ENCODE measurements around the gene ALG14. TPM values are rescaled to one million over a fixed set of nuclear protein-coding genes. Genes with fewer than 3 reads are reported as not detected.

ALG14 gene
- total RNA-seq, 4 donors from 2014 or later: 1.5 to 4.6 (median 3.2) TPM

- no peaks in the 10 kb centered on the region for H3K36me3 ChIP-seq
- H3K27ac ChIP-seq: no peak overlapping the region
- no peak for DNase-seq
- H3K27me3 ChIP-seq: no peaks in the 10 kb centered on the region
- H3K4me1 ChIP-seq: peaks cover 0 to 3% of the 10 kb centered on the region in 2 donors
- H3K4me3 ChIP-seq (replicated peaks in 1 of 3): no peak overlapping the region
- H3K9me3 ChIP-seq: no peaks in the 10 kb centered on the region
- TF ChIP-seq CTCF (IDR thresholded peaks at IDR 0.05) (no peak), POLR2A (IDR thresholded peaks at IDR 0.05) (no peak)
- intact Hi-C loops (cut with DNase I): no loop called here
Observed at GRCh38 chr1:95028954-95029353, 43.8 kb downstream of the ALG14 start.

- TF ChIP-seq CTCF (IDR thresholded peaks at IDR 0.05) (no peak), POLR2A (IDR thresholded peaks at IDR 0.05) (no peak)
- no peak overlapping the region for H3K27ac ChIP-seq
- peaks cover 10 to 17% of the 10 kb centered on the region in 2 donors for H3K4me1 ChIP-seq
- no peaks in the 10 kb centered on the region for H3K9me3 ChIP-seq
- DNase-seq: no peak
- no peak overlapping the region for H3K4me3 ChIP-seq (replicated peaks in 1 of 3)
- no peaks in the 10 kb centered on the region for H3K27me3 ChIP-seq
- intact Hi-C loops (cut with DNase I): no loop called here
- 92 to 93% methylated on average over 4 of the region's 4 CpGs for WGBS, 2 donors
- H3K36me3 ChIP-seq: no peaks in the 10 kb centered on the region
Observed at GRCh38 chr1:95027046-95027445, 45.7 kb downstream of the ALG14 start.

GRCh38 chr1:95023399-95024043, 49.2 kb downstream of the ALG14 start:
- Histone ChIP-seq H3K36me3 (no peaks in the 10 kb centered on the region), H3K4me3 (replicated peaks in 1 of 3) (no peak overlapping the region), H3K27ac (peak overlapping the region; percentile 17 to 97 (median 83)), H3K9me3 (no peaks in the 10 kb centered on the region), H3K27me3 (no peaks in the 10 kb centered on the region), H3K4me1 (peaks cover 24 to 39% of the 10 kb centered on the region in 2 donors)
- 75 to 88% methylated on average over 3 of the region's 3 CpGs for WGBS, 2 donors
- TF ChIP-seq POLR2A (IDR thresholded peaks at IDR 0.05) (no peak), CTCF (IDR thresholded peaks at IDR 0.05) (no peak)
- intact Hi-C loops (cut with DNase I): no loop called here
- DNase-seq: no peak

GRCh38 chr1:95022644-95022926, 50.2 kb downstream of the ALG14 start:
- Histone ChIP-seq H3K4me3 (replicated peaks in 1 of 3) (no peak overlapping the region), H3K4me1 (peaks cover 24 to 45% of the 10 kb centered on the region in 2 donors), H3K27me3 (no peaks in the 10 kb centered on the region), H3K27ac (peak overlapping the region; percentile 77 to 97 (median 83)), H3K9me3 (no peaks in the 10 kb centered on the region), H3K36me3 (no peaks in the 10 kb centered on the region)
- DNase-seq: no peak
- no peak for TF ChIP-seq CTCF (IDR thresholded peaks at IDR 0.05)
- TF ChIP-seq POLR2A (IDR thresholded peaks at IDR 0.05): no peak
- intact Hi-C loops (cut with DNase I): no loop called here

GRCh38 chr1:95021805-95022643, 50.7 kb downstream of the ALG14 start:
- peak; percentile 43 to 71 for DNase-seq
- WGBS, 2 donors: 46 to 49% methylated on average over 7 of the region's 7 CpGs
- no peak for TF ChIP-seq CTCF (IDR thresholded peaks at IDR 0.05)
- TF ChIP-seq POLR2A (IDR thresholded peaks at IDR 0.05): no peak
- Histone ChIP-seq H3K4me1 (peaks cover 24 to 45% of the 10 kb centered on the region in 2 donors), H3K27me3 (no peaks in the 10 kb centered on the region), H3K4me3 (replicated peaks in 1 of 3) (peak overlapping the region in 1 of 3 donors; percentile 12), H3K36me3 (no peaks in the 10 kb centered on the region), H3K9me3 (no peaks in the 10 kb centered on the region), H3K27ac (peak overlapping the region; percentile 77 to 97 (median 83))
- intact Hi-C loops (cut with DNase I): no loop called here

Measured in thyroid gland (tissue), 4 donors.